COR-L47 (cell line): ENCODE measurements around the gene MAPK4.

Experiments used
- DNase-seq: peaks from one replicate; lab custom pipeline; 2025; lab: John Stamatoyannopoulos, UW

Gene MAPK4

GRCh38 chr18:50623694-50624352, 63.9 kb downstream of the MAPK4 start:
- no peak for DNase-seq

- no peak for DNase-seq
These were observed 65.1 kb downstream of the MAPK4 start for GRCh38 chr18:50624981-50625380.

GRCh38 chr18:50626317-50626716, 66.4 kb downstream of the MAPK4 start:
- DNase-seq = no peak

- DNase-seq = no peak
These were observed 68.0 kb downstream of the MAPK4 start for GRCh38 chr18:50627594-50628532.

- no peak for DNase-seq
These were observed 68.6 kb downstream of the MAPK4 start for GRCh38 chr18:50628533-50628905.

- DNase-seq = peak; percentile 67
These were observed 69.3 kb downstream of the MAPK4 start for GRCh38 chr18:50629148-50629631.

GRCh38 chr18:50630895-50631294, 71.0 kb downstream of the MAPK4 start:
- DNase-seq = no peak

GRCh38 chr18:50632895-50633515, 73.1 kb downstream of the MAPK4 start:
- DNase-seq = no peak

GRCh38 chr18:50633992-50634391, 74.1 kb downstream of the MAPK4 start:
- no peak for DNase-seq

GRCh38 chr18:50636366-50637057, 76.6 kb downstream of the MAPK4 start:
- no peak for DNase-seq

GRCh38 chr18:50638016-50638883, 78.4 kb downstream of the MAPK4 start:
- no peak for DNase-seq

GRCh38 chr18:50638884-50639420, 79.1 kb downstream of the MAPK4 start:
- DNase-seq = peak; percentile 38

- DNase-seq = no peak
These were observed 79.8 kb downstream of the MAPK4 start for GRCh38 chr18:50639711-50640110.

GRCh38 chr18:50642439-50642838, 82.6 kb downstream of the MAPK4 start:
- no peak for DNase-seq

GRCh38 chr18:50644146-50644545, 84.3 kb downstream of the MAPK4 start:
- DNase-seq = no peak

- no peak for DNase-seq
These were observed 84.9 kb downstream of the MAPK4 start for GRCh38 chr18:50644807-50645206.

- no peak for DNase-seq
These were observed 87.3 kb downstream of the MAPK4 start for GRCh38 chr18:50647237-50647636.

- no peak for DNase-seq
These were observed 87.9 kb downstream of the MAPK4 start for GRCh38 chr18:50647792-50648191.

- DNase-seq = no peak
These were observed 89.9 kb downstream of the MAPK4 start for GRCh38 chr18:50649821-50650220.

- no peak for DNase-seq
These were observed 91.4 kb downstream of the MAPK4 start for GRCh38 chr18:50651334-50651733.
